Stimulated activated CD4-positive, alpha-beta T cell treated with anti-CD3 and anti-CD28 coated beads, Interleukin-15, amount 100 ng/mL, for 24 hours (primary cell): ENCODE results near the gene HTRA3.

Experiments used
- DNase-seq: peaks from one replicate; pipeline ENCODE4 v3.0.0-alpha.2; 2020

The HTRA3 gene

DNA sequence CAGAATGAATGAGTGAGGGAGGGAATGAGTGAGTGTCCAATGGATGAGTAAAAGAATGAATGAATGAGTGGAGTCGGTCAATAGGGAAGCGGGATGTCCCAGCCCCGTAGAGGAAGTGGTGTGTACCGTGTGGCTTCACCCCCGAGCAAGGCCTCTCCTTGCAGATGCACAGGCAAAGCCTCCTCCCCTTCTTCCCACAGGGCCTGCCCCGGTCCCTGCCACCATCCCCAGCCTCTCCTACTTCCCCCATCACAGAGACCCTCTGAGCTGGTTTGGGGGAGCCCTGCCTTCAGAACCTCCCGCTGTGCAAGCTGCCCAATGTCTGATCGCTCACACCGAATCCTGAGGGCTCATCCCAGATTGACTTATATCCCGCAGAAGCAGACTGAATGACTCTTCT, 13.6 kb downstream of the HTRA3 start:
- no peak for DNase-seq

DNA sequence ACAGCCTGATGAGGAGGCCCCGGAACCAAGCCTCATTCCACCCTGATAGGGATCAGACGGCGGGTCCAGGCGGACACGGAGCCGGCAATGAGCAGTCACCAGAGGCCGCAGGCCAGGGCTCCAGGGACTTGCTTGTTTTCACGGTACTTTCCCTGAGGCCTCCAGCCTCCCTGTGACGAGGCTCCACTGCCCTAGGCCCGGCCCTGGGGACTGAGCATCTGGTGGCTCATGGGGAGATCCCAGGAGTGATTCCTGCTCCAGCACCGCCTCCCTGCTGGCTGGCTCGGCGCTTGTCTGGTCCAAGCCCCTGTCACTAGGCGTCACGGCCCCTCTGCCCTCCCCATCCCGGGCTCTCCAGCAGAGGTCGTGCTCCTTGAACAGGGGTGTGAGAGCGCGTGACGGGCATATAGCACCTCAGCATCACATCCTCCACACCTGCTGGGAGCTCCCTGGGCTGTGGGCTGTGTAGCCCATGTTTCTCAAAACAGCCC, 14.1 kb downstream of the HTRA3 start:
- no peak for DNase-seq

DNA sequence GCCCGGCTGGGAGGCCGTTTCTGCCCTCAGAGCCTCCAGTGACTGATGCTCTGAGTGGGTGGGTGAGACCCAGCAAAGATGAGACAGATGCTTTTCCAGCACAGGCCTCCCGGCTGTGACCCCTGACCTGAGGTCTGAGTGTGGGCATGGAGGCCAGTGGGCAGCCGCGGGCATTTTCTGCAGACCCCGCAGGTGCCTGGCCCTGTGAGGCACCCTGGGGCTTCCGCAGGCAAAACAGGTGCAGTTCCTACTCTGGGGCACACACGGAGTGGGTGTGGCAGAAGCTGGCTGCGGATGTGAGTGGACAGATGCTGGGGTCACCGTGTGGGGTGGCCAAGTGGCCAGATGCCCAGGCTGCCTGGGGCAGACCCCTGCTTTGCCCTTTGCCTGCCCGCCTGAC, 14.8 kb downstream of the HTRA3 start:
- DNase-seq, result no peak

DNA sequence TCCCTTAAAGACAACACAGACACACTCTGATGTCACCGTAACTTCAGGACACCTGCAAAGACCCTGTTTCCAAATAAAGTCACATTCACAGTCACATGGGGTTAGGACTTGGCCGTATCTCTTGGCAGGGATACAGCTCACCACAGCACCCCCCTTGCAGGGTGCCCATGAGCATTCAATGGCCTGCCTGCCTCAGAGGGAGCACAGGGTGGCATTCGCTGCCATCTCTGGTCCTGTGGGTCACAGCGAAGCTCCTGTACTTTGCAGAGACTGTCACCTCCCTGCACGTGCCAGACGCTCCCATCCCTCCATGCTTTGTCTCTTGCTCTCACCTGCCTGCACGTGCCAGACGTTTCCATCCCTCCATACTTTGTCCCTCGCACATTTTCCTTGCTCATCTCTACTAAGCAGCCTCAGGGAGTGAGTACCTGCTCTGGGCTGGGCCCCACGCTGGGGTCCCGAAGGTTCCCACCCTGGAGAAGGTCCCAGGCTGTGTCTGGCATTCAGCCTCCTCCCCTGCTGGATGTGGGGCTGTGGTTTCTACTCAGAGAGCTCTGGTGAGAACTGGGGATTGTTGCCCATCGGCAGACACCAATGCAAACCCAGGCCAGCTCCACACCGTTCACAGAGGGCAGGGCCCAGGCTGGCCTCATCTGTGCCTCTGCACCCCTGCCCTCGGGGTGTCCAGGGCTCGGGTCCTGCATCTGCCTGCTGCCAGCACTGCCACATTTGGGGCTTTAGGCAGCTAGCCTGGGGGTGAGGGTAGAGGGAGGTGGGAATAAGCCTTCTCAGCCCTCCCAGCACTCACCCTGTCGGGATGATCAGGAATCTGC, 15.8 kb downstream of the HTRA3 start:
- DNase-seq, result no peak

DNA sequence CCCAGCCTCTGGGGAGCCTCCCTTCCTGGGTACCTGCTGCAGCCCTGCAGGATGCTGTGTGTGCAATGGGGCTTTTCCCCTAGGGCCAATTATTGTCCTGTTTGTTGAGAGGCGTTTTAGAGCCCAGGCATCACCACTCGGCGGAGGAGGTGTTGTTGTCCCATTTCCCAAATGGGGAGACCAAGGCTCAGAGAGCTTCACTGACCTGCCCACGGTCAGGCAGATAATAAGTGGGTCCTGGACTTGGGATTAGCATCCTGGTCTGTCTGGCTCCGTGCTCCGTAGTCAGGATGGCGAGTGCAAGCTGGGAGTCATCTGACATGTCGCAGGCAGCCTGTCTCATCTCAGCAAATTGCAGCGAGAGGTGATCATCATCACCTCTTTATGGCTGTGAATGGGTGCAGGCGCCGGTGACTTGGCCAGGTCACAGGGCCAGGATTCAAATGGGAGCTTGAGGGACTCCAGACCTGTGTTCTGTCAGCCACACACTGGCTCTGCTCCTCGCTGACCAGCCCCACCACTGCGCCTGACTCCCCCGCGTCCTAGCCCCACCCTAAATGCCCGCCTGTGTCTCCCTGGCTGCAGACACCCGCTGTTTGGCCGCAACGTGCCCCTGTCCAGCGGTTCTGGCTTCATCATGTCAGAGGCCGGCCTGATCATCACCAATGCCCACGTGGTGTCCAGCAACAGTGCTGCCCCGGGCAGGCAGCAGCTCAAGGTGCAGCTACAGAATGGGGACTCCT, 16.6 kb downstream of the HTRA3 start:
- no peak for DNase-seq

DNA sequence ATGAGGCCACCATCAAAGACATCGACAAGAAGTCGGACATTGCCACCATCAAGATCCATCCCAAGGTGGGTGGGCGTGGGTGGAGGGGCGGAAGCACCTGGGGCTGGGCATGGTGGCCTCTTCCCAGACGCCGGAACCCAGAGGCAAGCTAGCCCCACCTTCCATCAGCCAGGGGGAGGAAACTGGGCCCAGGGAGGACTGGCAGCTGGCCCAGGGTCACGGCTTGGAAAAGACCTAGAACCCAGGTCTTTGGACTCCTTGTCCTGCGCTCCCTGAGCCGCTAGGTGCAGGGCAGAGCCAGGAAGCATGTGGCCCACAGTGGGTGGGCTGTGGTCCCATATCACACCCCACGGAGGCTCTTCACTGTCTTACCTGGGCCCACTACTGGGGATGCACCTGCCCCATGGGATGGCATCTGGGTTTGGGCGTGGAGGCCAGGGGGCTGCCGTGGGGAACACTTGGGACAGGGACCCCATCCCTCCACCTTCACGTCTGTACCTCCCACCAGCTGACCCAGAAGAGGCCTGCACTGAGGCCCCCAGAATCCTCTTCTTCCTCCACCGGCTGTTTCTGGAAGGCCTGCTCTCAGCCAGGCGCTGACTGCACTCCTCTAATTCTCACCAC, 17.3 kb downstream of the HTRA3 start:
- no peak for DNase-seq

DNA sequence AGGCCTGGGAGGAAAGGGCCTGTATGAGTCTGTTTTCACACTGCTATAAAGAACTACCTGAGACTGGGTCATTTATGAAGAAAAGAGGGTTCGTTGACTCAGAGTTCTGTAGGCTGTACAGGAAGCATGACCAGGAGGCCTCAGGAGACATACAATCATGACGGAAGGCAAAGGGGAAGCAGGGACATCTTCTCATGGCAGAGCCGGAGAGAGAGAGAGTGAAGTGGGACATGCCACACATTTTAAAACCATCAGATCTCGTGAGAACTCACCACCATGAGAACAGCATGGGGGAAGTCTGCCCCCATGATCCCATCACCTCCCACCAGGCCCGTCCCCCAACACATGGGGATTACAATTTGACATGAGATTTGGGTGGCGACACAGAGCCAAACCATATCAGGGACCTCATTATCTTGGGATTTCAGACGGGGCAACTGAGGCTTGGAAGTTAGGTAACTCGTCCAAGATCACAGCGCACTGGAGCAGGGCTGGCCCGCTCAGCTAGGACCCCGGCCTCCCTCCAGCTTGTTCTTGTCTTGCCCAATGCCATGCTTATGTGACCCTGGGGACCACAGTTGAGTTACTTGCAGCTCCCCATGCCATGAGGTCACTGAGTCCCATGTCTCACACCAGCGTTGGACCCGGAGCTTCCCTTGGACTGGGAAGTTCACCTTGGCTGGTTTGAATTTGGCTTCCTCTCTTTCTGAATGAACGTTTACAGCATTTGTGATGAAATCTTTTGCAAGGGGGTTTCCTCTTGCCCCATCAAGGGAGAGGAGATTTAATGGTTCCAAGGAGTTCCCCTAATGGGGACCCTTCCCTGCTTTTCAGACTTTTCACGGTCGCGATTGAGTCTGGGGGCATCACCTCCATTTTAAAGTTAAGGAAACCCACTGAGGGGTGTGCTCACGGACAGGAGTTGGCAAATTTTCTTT, 18.1 kb downstream of the HTRA3 start:
- DNase-seq, result no peak

DNA sequence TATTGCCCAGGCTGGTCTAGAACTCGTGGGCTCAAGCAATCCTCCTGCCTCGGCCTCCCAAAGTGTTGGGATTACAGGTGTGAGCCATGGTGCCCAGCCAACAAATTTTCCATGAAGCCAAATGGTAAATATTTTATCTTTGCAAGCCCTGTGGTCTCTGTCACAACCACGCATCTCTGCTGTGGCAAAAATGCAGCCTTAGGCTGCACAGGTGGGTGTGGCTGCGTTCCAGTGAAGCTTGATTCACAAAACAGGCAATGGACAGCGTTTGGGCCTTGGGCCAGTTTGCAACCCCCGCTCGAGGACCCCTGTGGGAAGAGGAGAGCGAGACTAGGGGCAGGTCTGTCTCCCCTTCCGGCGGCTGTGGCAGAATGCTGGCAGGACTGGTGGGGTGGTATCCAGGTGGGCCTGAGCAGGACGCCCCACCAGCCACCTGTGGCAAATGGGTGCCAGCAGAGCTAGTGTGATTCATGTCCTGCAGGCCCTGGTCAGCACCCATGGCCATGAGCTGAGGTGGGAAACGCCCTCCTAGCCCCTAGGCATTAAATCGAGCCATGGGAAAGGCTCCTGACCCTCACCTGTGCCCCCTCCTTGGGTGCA, 19.7 kb downstream of the HTRA3 start:
- no peak for DNase-seq

DNA sequence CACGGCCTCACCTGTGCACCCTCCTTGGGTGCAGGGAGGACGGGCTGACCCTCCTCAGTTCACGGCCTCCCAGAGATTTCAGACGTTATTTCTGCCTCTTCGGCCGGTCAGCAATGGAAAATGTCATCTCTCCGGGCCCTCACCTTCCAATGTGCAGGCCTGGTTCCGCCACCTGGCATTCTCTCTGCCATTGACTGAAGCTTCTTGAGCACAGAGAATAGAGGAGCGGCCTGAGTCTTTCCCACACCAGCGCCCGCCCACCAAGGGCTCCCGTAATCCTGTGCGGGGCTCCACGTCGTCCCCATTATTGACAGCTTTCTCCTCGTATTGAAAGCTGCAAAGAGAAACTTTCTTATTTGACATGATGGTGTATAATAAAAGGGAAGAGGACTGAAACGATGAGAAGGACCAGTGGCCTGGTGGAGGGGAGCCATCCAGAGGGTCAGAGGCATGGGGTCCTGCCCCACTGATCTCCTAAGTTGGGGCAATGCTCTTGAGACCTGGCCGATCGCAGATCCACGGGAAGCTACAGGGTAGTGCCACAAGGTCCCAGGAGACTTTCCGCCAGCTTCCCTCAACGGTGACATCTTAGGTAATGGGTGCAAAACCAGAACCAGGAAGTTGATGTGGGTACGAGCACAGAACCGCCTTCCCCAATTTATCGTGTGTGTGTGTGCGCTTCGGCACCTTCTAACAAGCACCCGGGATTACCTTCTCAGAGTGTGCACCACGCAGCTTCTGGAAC, 20.6 kb downstream of the HTRA3 start:
- DNase-seq, result no peak

DNA sequence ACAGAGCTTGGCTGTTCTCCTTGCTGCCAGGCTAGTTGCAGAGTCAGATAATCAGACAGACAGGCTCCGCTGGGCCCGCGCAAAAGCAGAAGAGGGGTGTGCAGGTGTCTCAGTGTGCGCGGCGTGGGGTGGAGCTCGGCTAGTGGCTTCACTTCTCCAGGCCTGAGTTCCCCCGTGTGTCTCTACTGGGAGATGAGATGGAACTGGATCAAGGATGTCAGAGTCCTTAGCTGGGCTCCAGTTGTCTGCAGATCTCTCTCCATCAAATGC, 21.1 kb downstream of the HTRA3 start:
- DNase-seq, result no peak

DNA sequence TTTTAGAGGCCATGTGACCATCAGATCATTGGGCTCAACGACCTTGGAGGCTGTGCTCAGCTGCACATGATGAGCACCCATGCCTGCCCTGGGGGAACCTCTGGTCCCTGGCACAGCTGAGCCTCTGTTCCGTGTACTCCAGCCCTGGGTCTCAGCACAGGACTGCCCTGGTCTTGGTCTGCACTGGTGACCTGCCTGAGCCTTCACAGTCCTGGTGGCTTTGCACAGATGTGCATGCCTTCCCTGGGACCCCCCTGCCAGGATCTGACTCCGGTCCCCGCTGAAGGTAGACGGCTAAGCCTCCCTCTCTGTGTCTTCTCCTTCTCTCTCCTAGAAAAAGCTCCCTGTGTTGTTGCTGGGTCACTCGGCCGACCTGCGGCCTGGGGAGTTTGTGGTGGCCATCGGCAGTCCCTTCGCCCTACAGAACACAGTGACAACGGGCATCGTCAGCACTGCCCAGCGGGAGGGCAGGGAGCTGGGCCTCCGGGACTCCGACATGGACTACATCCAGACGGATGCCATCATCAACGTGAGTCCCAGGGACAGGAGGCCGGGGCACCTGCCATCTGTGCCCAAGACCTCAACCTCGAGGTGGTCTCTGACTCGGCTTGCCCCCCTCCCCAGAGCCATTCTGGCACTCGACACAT, 21.6 kb downstream of the HTRA3 start:
- DNase-seq, result no peak

DNA sequence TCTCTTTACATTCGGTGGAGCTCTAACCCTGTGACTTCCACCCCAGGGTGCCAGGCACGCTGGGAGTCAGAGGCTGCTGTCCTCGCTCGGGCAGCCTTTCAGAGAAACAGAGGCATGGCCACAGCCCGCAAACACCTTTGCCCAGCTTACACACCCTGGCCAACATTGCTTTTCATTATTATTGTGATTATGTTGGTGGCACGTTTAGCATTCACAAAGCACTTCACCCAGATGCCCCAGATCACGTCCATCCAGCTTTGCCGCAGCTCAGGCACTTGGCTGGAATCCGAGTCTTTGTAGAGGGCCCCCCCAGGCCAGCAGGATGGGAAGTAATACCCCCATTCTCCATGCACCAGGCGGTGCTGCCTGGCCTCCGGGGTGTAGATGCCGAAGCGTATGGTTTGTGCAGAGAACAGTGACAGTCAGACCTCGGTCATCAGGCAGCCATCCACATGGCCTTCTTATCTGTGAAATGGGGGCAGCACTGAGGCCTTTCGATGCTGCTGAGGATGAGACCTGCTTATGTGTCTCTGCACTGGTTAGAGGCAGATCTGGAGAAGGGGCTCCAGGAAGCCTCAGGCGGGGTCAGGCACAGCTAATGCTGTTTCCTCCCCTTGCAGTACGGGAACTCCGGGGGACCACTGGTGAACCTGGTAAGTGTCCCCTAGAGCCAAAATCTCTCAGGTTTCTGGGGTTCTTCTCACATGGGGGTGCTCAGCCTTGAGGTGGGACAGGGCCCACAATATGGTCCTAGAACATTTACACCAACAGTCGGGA, 22.3 kb downstream of the HTRA3 start:
- no peak for DNase-seq

DNA sequence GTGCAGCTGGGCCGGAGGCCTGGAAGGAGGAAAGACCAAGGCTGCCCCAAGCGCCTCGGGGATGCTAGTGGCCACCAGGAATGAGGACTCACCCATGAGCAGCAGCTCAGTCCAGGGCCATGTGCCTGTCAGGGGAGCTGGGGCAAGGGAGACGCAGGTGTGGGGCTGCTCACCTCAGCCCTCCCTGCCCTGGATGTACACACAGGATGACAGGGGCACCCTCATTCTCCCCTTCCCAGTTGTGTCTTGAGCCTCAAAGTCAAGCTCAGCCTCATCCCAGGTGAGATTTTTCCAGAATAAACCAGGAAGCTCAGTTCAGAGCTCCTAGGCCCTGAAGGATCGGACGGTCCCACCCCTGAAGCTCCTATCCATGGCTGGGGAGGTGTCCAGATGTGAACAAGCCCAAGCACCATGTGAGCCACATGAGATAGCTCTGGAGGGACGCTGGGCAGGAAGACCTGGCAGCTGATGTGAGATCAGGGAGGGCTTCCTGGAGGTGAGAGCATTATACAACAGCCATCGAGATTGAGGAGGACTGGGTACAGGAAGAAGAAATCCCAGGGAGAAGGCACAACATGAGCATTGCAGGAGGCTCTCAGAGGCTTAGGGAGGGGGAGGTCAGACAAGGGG, 23.0 kb downstream of the HTRA3 start:
- no peak for DNase-seq

DNA sequence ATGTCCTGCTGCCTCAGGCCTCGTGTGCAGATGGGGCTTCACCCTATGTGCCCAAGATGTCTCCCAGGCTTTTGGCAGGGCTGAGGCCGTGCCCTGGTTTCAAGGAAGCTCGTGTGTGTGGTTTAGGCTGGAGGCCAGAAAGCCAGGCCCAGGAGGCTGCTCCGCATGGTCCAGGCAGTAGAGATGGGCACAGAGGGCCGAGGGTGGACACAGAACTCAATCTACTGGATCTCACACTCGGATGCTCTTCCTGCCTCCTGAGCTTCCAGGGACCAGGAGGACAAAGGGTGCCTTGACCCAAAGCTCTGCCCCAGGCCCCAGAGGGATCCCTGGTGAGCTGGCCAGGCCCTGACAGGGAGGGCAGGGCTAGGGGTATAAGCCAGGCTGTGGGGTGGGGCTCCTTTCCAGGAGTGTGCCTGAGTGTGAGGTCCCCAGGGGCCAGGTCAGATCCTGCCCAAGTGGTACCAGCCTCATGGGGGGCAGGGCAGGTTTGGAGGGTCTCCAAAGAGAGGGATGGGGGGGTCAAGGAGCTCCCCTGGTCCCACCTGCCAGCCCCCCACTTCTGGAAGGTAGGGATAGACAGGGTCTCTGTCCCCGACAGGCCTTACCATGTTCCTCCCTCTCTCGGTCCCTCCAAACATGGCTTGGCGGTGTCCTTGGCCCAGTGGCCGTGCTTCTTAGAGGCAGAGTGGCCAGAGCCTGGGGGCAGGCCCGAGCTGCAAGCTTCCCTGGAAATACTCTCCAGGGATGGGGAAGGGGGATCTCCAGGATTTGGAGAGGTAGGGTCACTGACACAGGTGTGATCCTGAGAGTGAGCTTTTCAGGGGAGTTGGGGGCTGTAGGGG, 23.8 kb downstream of the HTRA3 start:
- no peak for DNase-seq

DNA sequence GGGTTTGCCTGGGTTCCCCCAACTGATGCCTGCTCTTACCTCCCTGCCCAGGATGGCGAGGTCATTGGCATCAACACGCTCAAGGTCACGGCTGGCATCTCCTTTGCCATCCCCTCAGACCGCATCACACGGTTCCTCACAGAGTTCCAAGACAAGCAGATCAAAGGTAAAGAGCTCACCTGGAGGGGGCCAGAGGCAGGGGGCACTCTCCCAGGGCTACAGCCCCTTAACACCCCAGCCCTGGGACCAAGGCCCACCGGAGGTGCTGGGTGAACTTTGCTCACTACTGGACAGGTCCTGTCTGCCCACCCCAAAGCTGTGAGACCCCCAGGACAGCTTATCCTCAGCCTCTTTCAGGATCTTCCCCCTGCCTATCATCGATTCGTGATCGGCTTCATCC, 24.5 kb downstream of the HTRA3 start:
- no peak for DNase-seq

DNA sequence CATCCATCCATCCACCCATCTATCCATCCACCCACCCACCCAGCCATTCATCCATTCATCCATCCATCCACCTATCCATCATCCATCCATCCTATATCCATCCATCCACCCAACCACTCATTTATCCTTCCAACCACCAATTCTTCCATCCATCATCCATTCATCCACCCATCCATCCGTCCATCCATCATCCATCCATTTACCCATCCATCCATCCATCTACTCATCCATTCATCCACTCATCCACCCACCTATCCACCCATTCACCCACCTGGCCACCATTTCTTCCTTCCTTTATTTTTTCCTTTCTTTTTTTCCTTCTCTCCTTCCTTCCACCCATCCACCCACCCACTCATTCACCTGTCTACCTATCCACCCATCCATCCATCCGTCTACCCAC, 25.2 kb downstream of the HTRA3 start:
- DNase-seq, result no peak

DNA sequence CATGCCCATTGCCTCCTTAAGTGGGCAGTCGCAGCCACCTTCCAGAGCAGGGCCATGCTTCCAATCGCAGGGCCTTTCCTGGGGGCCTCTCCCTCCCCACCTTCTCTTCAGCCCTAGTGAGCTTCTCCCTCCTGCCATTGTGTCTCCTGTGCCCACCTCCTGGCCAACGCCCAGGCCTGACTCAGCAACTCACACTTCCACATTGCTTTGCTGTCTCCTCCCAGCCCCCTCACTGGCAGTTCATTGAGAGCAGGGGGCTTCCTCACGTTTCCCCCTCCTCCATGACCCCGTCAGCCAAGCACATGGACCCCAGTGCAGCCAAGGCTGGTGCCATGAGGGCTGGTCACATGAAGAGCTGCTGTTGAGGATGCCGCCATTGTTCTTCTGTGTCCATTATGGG, 25.9 kb downstream of the HTRA3 start:
- no peak for DNase-seq

DNA sequence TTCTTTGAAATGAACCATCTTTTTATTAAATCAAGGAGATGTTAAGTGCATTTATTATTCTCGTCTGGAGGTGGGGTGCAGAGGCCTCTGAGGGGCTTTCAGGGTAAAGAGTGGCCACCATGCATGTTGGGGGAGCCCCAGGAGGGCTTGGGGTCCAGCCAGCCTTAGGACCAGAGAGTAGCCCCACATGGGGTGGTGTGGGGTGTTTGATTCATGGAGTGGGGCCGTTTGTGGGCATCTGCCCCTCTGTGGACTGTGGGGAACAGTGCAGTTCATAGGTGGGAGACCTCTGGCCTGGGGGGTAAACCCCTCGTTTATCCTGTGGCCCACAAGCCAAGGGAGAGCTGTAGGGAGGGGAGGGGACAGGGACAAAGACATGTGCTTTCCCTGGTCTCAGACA, 26.9 kb downstream of the HTRA3 start:
- no peak for DNase-seq

DNA sequence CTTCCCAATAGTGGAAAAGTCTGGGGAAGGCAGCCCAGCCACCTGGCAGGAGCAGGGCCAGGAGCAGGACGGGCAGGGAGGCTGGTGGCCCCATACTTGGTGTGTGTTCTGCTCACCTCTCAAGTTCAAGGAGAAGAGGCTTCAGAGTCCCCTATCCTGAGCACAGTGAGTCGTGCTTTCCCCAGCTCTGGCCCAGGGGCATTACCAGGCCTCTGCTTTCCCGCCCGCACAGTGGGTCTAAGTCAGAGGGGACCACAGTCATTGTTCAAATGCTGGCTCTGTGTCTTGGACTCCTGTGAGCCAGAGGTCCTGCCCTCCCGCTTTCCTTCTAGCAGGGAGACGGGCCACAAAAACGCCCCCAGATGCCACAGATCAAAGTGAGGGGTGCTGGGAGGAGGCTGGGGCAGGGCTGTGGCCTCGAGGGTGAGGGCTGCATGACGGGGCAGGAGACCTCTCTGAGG, 27.6 kb downstream of the HTRA3 start:
- DNase-seq, result no peak
